Parathyroid adenoma (tissue), 2 donors: Measurements from ENCODE around the gene PLET1.

Experiments used
- H2AFZ ChIP-seq: fragments of 300-600 bp; sonication (generic); one replicate; pipeline ENCODE4 v1.7.0; 2017; ENCODE audit warnings: antibody characterized with exemption, mild to moderate bottlenecking
- H3K27ac ChIP-seq: fragments of 300-600 bp; sonication (generic); one replicate; pipeline ENCODE4 v1.7.0; 2017
- H3K27me3 ChIP-seq: fragments of 300-600 bp; sonication (generic); one replicate; pipeline ENCODE4 v1.7.0; 2017; ENCODE audit warnings: low read length; ENCODE audit not compliant: control insufficient read depth, insufficient read depth
- H3K36me3 ChIP-seq: fragments of 300-600 bp; sonication (generic); one replicate; pipeline ENCODE4 v1.7.0; 2017; ENCODE audit warnings: low read length; ENCODE audit not compliant: control insufficient read depth, insufficient read depth
- H3K4me1 ChIP-seq: fragments of 300-600 bp; sonication (generic); one replicate; pipeline ENCODE4 v1.7.0; 2017; ENCODE audit warnings: control low read depth
- H3K4me2 ChIP-seq: fragments of 300-600 bp; sonication (generic); one replicate; pipeline ENCODE4 v1.7.0; 2017; ENCODE audit warnings: low read length
- H3K4me3 ChIP-seq: fragments of 300-600 bp; sonication (generic); one replicate; pipeline ENCODE4 v1.7.0; 2017; ENCODE audit warnings: low read depth, low read length
- H3K79me2 ChIP-seq: fragments of 300-600 bp; sonication (generic); one replicate; pipeline ENCODE4 v1.7.0; 2017; ENCODE audit warnings: control low read depth
- H3K9ac ChIP-seq: fragments of 300-600 bp; sonication (generic); one replicate; pipeline ENCODE4 v1.7.0; 2017; ENCODE audit warnings: mild to moderate bottlenecking
- H3K9me3 ChIP-seq: fragments of 300-600 bp; sonication (generic); one replicate; pipeline ENCODE4 v1.7.0; 2017; ENCODE audit warnings: low read length; ENCODE audit not compliant: control insufficient read depth
- CTCF ChIP-seq: fragments of 300-600 bp; sonication (generic); IDR thresholded peaks from one replicate; pipeline ENCODE4 v1.7.0; 2017; ENCODE audit warnings: antibody characterized with exemption, mild to moderate bottlenecking
- donor health status: primary hyperparathyroidism.

The PLET1 gene

GRCh38 chr11:112304914-112305313 is 44.3 kb upstream of the PLET1 start:
- no peak overlapping the region for H3K9ac ChIP-seq
- no peak overlapping the region for H3K4me3 ChIP-seq
- no peaks in the 10 kb centered on the region for H3K4me1 ChIP-seq
- no peaks in the 10 kb centered on the region for H3K36me3 ChIP-seq
- TF ChIP-seq CTCF = no peak
- H3K79me2 ChIP-seq = no peaks in the 10 kb centered on the region
- no peak overlapping the region for H2AFZ ChIP-seq
- no peak overlapping the region for H3K27ac ChIP-seq
- H3K4me2 ChIP-seq = no peak overlapping the region
- no peaks in the 10 kb centered on the region for H3K9me3 ChIP-seq
- no peaks in the 10 kb centered on the region for H3K27me3 ChIP-seq

GRCh38 chr11:112303616-112304015 is 43.0 kb upstream of the PLET1 start:
- Histone ChIP-seq H2AFZ (no peak overlapping the region), H3K4me3 (no peak overlapping the region), H3K4me1 (no peaks in the 10 kb centered on the region), H3K27me3 (no peaks in the 10 kb centered on the region), H3K9me3 (no peaks in the 10 kb centered on the region), H3K4me2 (no peak overlapping the region), H3K27ac (no peak overlapping the region), H3K9ac (no peak overlapping the region), H3K36me3 (no peaks in the 10 kb centered on the region), H3K79me2 (no peaks in the 10 kb centered on the region)
- TF ChIP-seq CTCF = no peak

- no peak overlapping the region for H3K27ac ChIP-seq
- H3K79me2 ChIP-seq = no peaks in the 10 kb centered on the region
- no peaks in the 10 kb centered on the region for H3K36me3 ChIP-seq
- H2AFZ ChIP-seq = no peak overlapping the region
- no peak for TF ChIP-seq CTCF
- H3K9ac ChIP-seq = no peak overlapping the region
- H3K4me3 ChIP-seq = no peak overlapping the region
- H3K4me2 ChIP-seq = no peak overlapping the region
- H3K9me3 ChIP-seq = no peaks in the 10 kb centered on the region
- no peaks in the 10 kb centered on the region for H3K27me3 ChIP-seq
- H3K4me1 ChIP-seq = no peaks in the 10 kb centered on the region
These were observed 41.7 kb upstream of the PLET1 start for GRCh38 chr11:112302226-112302868.

- no peak overlapping the region for H3K27ac ChIP-seq
- H3K9me3 ChIP-seq = no peaks in the 10 kb centered on the region
- no peaks in the 10 kb centered on the region for H3K27me3 ChIP-seq
- H3K9ac ChIP-seq = no peak overlapping the region
- H3K4me3 ChIP-seq = no peak overlapping the region
- no peaks in the 10 kb centered on the region for H3K36me3 ChIP-seq
- H2AFZ ChIP-seq = no peak overlapping the region
- H3K4me2 ChIP-seq = no peak overlapping the region
- H3K4me1 ChIP-seq = no peaks in the 10 kb centered on the region
- no peak for TF ChIP-seq CTCF
- no peaks in the 10 kb centered on the region for H3K79me2 ChIP-seq
These were observed 39.6 kb upstream of the PLET1 start for GRCh38 chr11:112300094-112300786.

- Histone ChIP-seq H3K4me2 (no peak overlapping the region), H3K9ac (no peak overlapping the region), H3K36me3 (no peaks in the 10 kb centered on the region), H3K27me3 (no peaks in the 10 kb centered on the region), H3K4me3 (no peak overlapping the region), H3K9me3 (no peaks in the 10 kb centered on the region), H3K79me2 (no peaks in the 10 kb centered on the region), H3K27ac (no peak overlapping the region), H3K4me1 (no peaks in the 10 kb centered on the region), H2AFZ (no peak overlapping the region)
- TF ChIP-seq CTCF = no peak
These were observed 37.9 kb upstream of the PLET1 start for GRCh38 chr11:112298535-112298934.
